22Rv1 (cell line): ENCODE data around the gene CACNA1A.

ENCODE experiments used
- H3K27ac ChIP-seq: fragments of 450-650 bp; 2 replicates; pipeline ENCODE4 v1.5.1; 2017
- CTCF ChIP-seq: fragments of 450-650 bp; IDR thresholded peaks from 2 replicates; pipeline ENCODE4 v1.5.1; 2017; ENCODE audit warnings: mild to moderate bottlenecking
- ZFX ChIP-seq: fragments of 450-650 bp; IDR thresholded peaks from 2 replicates; pipeline ENCODE4 v1.6.1; 2017; ENCODE audit warnings: antibody characterized with exemption, borderline replicate concordance

Gene CACNA1A

GRCh38 chr19:13408889-13409518 lies 97.3 kb downstream of the CACNA1A start:
- H3K27ac ChIP-seq: no peak overlapping the region
- TF ChIP-seq ZFX (no peak), CTCF (no peak)

GRCh38 chr19:13404236-13404635 lies 102.0 kb downstream of the CACNA1A start:
- H3K27ac ChIP-seq: no peak overlapping the region

GRCh38 chr19:13401388-13401787 lies 104.9 kb downstream of the CACNA1A start:
- no peak overlapping the region for H3K27ac ChIP-seq
- TF ChIP-seq ZFX (no peak), CTCF (no peak)

More at GRCh38 chr19:13404236-13404635, 102.0 kb downstream of the CACNA1A start:
- TF ChIP-seq CTCF (no peak), ZFX (no peak)

- no peak for TF ChIP-seq CTCF
- no peak for TF ChIP-seq ZFX
- no peak overlapping the region for H3K27ac ChIP-seq
Observed at GRCh38 chr19:13400296-13400695, 106.0 kb downstream of the CACNA1A start.

GRCh38 chr19:13399746-13400145 lies 106.5 kb downstream of the CACNA1A start:
- H3K27ac ChIP-seq: no peak overlapping the region
- TF ChIP-seq CTCF (no peak), ZFX (no peak)

GRCh38 chr19:13398780-13399726 lies 107.2 kb downstream of the CACNA1A start:
- no peak for TF ChIP-seq CTCF
- TF ChIP-seq ZFX: no peak
- H3K27ac ChIP-seq: no peak overlapping the region

GRCh38 chr19:13398182-13398581 lies 108.1 kb downstream of the CACNA1A start:
- no peak overlapping the region for H3K27ac ChIP-seq
- TF ChIP-seq CTCF (no peak), ZFX (no peak)
